RPMI7951 (cell line): ENCODE results near the gene NTNG1. TPM values are rescaled to one million over a fixed set of nuclear protein-coding genes. Genes with fewer than 3 reads are reported as not detected.

Source experiments
- DNase-seq: peaks from one replicate; pipeline ENCODE4 v3.0.0-alpha.2; 2012; ENCODE audit warnings: low read depth
- total RNA-seq: library from RNA; depleted of rRNA; stranded (reverse); fragments of >200 nt; shearing (Covaris generic); gene quantifications from 2 replicates; pipeline ENCODE4 v1.2.3, GENCODE V29; 2014

The NTNG1 gene
- total RNA-seq, 1 experiment from 2014 or later: not detected

DNA sequence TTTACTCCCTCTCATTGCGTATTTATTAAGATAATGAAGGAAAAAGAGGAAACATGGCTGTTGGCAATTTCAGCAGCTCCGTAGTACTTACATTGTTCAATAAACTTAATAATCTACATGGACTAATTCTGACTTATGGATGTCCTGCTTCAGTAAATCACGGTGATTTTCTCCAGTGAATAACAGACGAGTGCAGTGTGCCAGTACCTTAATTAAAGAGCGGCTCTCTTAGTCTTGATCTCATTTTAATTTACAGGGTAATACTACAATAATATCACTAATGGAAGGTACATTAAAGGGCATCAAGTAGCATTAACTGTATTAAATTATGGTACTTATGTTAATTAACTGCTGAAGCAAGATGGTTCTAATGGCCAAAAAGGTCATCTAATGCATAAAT, 187.2 kb downstream of the NTNG1 start:
- no peak for DNase-seq

DNA sequence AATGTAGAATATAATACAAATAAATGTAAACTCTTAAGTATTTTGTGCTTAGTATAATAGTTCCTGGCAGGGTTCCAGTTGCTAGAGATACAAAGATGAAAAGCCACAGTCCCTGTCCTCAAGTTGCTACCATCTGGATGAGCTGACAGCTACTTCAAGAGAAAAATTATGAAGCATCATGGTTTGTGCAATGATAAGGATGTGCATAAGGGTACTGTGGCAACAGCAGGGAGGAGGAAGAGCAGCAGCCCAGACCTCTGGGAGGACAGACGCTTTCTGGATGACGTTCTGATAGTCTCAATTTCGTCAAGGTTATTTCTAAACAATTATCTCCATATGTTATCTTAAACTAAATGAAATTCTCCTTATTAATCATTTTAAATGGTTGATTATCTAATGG, 198.9 kb downstream of the NTNG1 start:
- DNase-seq: no peak

DNA sequence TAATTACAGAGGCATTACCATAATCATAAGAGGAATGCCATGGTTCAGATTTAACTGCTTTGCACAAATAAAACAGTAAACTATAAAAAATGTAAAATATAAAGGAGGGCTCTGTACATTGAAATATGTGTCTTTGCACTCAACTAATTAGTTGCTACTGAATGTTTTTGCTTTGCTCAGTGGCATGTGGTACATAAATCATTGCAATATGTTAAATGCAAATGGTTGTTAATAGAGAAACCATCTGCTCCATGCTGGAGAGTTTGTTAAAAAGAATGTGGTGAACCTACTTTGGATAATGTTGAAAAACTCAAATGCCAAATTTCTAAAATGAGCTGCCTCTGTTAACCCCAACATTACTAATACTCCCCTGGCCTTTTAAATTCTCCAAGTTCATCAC, 201.5 kb downstream of the NTNG1 start:
- no peak for DNase-seq

DNA sequence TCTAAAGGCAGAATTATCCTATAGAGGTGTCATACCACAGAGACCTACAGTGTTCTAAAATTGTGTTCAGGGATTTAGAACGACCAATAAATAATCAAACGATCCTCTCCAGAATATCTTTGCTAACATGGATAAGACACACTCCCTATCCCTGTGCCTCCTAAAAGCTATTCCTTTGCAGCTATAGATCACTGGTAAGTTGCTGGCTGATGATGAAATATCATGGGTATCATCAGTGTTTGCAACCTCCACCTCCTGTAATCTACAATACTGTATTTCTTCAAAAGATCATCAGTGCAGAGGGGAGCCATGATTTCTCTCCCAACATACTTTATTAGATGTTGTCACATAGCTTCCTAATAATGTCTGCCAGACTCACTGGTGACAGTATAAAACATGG, 201.9 kb downstream of the NTNG1 start:
- DNase-seq: no peak

DNA sequence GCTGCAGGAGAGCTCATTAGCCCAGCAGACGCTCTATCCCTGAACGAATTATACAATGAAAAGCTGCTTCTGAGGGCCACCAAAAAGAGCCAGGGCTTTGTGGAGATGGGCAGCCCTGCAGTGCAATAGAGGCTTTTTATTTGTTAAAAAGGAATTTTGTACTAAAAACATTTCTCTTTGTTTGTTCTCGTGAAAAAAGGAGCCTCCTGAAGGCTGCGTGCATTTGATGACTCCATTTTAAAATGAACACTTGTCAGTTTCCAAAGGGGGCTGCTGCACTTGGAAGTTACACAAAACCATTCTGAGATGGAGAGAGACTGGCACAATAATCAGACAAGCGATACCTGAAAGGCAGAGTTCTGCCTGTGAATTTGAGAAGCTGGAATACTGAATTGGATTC, 202.8 kb downstream of the NTNG1 start:
- no peak for DNase-seq

DNA sequence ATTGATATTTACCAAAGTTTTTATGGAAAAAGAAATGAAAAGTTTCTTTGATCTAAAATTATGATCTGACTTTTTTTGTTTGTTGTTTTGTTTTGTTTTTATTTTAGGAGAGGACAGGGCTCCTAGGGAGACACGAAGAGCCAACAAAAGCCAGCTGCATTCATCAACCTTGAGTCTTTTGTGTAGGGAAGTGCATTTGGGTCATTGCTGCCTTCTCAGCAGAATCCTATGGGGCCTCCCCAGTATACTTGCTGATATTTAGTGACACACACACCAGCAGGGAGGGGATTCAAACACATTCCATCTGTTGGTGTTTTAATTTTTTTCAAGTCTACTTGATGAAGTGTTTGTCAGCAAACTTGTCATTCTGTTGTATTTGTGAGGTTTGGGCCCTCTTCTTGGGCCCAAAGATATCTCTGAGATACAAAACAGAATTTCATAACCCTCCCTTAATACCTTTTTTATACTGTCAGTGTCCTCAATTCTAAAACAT, 203.5 kb downstream of the NTNG1 start:
- DNase-seq: no peak

DNA sequence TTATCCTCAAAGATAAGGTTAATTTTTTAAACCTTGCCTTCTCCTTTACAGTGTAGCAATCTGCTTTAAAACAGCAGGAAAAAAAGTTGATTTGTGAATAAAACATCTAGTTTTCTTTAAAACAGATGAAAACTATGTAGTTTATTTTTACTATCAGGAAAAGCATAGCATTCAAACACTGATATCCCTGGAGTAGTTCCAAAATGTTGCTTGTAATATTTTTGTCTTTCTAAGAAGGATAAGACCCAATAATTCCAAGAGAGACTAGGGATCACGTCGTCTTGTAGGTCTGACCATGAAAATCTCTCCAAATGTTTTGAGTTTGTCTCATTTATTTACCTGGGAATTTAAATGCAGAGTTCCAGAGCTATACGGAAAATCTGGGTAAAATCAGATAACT, 204.0 kb downstream of the NTNG1 start:
- DNase-seq: no peak

DNA sequence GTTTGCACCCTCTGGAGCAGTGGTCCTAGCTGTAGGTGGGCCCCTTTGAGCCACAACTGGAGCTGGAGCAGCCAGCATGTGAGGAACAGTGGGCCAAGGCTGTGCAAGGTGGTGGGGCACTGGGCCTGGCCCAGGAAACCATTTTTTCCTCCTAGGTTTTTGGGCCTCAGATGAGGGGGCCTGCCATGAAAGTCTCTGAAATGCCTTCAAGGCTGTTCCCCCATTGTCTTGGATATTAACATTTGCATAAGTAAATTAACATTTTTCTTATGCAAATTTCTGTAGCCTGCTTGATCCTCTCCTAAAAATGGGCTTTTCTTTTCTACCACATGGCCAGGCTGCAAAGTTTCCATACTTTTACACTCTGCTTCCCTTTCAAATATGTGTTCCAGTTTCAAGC, 212.0 kb downstream of the NTNG1 start:
- DNase-seq: no peak

DNA sequence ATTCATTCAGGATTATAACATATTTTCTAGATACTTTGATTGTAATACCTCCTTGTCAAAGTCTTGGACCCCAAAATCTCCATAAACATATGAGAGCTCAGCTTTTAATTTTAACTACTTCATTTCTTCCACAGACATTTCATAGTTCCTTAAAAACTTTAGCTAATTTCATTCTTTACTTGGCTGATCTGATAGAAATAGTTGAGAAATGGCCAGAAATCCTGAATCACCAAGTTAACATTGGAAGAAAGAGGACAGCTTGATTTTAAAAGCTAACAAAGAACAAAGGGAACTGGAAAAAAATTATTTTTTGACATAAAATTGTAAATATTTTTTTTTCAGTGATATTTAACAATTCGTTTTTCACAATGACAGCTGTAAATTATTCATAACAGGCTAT, 216.5 kb downstream of the NTNG1 start:
- no peak for DNase-seq

DNA sequence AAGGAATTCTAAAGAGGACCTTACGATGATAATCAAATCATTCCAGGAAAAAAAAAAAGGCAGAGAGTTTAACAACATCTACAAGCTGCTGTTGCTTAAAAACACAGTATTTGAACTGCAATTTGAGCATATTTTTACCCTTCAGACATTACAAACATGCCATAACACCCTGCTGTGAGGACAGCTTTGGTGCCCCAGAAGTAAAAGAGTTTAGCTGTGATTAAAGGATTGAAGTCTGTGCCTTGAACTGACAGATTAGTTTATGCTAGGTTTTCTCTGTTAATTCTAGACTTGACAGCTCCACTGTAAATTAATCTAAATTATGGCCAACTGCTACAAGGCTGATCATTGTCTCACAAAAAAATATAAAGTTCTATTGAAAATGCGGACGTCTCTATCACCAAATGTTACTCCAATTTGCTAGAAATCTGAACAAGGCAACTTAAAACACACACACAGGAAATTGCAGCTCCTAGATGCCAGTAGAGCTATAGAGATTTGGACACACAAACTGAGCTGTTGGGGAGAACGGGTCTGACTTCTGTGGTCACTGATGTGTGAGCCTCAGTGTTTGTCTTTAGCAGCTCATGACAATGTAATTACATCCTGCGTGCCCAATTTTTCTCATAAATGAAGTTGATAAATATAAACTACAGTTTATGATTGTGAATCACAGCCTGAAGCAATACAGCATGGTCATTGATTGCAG, 217.9 kb downstream of the NTNG1 start:
- no peak for DNase-seq

DNA sequence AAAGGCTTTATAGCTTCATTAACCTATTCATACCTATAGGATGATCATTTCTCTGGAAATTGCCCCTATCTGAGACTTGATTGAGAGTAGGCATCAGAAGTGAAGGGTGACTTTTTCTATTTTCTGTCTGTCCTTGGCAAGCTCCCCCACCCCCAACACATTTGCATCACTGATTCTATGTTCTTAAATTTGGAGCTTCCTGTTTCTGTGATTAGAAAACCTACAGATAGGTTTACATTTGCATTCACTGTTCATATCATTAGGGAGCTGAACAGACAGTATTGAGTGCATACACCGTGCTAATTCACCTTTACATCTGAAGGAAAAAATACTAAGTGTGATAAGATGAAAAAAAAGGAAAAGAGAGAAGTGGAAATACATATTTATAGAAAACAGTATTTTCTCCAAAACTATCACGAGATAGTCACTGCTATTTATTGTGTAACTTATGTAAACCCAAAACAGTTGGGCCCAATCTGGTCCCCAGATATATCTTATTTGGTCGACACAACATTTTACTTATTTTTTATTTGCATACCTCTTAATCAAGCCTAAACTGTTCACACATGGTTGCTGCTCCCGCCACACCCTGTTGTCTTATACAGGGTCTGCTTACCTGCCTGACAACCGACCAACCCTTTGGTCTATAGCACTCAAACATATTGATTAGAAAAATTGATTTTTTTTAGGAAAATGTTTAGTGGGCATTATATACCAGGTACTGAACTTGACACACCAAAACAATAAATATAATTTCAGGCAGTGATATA, 218.8 kb downstream of the NTNG1 start:
- DNase-seq: no peak

DNA sequence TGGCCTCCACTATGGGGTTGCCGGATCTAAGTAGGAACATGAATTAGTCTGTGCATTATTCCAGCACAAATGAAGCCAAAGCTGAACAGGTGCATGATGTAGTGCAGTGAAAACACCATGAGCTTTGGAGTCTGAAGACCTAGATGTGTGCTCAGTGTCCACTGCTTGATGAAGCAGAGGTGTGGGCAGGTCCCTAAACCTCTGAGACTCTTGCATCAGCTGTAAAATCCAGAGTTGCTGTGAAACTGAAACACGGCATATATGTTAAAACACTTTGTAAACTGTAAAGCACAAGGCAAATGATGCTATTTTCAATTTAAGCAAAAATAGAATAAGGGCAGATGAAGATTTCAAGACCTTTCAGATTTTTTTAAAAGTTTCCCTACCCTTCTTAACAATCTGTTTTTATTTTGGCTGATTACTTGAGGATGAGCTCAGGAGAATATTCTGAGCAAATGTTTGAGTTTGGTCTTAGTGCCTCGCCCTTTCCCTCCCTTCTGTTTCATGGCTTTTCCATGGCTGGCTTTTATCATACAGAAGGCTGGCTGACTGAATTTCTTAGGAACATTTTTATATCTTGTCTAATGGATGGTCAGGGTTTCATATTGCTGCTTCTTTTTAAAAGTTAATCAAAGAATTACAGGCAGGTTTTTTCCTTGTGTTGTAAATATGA, 221.8 kb downstream of the NTNG1 start:
- no peak for DNase-seq

DNA sequence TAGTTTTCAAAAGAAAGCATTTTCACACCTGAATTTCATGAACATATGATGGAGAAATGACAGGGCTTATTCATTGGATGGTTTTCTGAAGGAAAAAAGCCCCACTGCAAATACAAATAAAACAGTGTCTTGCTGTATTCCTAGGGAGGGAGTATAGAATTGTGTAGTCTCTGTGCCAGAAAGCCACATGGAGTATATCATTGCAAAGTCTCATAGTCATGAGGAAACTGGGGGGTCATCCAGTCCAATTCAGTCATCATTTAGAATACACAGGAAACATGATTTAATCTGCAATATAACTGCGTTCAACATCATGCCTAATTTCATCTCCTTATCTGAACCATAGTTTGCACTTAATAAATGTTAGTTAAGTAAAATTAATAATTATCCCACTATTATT, 222.3 kb downstream of the NTNG1 start:
- no peak for DNase-seq

DNA sequence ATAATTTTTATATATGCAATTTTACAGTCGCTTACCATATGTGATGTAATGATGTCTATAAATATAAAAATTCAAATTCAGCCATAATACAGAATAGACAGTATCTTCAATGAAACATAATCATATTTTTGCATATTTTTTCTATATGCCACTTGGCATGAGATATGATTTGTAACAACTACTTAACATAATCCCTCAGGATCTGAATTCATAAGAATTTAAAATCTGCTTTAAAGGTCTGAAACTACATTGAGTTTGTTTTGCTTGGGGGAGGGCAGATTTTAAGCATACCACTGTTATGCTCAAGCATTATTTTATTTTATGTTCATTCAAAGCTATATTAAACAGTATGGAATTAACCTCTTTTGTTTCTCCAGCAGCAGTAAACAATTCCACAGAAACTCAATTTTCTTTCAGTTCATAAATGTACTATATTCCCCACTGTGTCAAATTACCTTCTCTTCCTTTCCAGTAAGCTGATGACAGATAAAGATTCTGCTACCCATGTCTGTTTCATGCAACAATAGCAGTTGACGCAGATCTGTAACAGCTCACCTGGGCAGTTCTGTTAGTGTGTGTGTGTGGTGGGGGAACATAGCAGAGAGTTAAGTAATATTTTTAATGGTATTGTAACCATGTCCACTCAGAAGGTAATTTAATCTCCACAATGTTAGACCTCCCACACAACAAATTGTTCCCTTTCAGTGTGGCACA, 224.8 kb downstream of the NTNG1 start:
- no peak for DNase-seq

DNA sequence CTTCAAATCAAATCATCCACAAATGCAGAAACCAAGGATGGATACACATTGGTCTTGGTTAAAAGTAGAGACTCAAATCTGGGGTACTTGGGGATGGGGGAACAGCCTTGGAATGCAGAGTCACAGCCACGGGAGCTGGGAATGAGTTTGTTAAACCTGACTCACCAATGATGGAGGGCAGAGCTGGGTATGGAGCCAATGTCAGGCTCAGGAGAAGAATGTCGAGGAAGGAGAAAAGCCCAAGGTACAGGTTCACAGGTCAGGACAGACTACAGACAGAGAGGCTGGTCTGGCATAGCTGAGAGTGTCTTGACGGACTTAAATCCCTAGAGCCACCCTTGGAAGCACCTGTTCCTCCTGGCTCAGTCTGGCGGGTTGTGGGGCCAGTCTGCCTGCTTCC, 237.6 kb downstream of the NTNG1 start:
- DNase-seq: no peak

DNA sequence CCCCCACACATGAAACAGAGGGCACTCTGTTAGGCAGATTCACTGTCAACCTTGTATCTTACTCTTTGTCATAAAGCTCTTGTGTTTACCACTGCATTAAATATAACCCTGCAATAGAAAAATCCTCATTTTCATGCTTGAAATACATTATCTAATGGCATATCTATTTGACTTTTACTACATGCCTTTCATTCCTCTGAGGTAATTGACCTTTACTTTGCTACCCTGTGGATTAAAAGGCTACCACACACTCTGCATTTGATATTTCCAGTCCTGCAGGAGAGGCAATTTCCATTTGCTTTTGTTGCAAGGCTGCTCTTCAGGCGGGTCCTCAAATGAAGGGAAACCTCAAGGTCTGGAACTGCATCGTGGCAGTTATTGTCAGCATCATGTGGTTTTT, 238.0 kb downstream of the NTNG1 start:
- DNase-seq: no peak

DNA sequence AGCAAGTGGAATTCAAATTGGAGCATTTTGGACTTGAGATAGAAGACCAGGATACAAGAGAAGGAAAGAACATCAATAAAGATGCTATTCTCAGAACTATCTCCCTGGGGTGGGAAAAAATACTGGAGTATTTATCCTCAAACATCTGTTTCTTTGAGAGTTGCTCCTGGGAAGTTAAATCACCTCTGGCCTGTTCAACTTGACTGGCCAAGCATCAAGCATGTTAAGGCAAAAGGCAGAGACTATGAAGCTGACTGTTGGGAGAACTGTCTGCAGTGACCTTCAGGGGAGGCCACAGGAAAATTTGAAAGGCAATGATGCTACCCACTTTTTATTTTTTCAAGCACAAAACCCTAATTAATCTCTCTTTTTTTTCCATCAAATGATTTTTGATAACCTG, 239.0 kb downstream of the NTNG1 start:
- no peak for DNase-seq

DNA sequence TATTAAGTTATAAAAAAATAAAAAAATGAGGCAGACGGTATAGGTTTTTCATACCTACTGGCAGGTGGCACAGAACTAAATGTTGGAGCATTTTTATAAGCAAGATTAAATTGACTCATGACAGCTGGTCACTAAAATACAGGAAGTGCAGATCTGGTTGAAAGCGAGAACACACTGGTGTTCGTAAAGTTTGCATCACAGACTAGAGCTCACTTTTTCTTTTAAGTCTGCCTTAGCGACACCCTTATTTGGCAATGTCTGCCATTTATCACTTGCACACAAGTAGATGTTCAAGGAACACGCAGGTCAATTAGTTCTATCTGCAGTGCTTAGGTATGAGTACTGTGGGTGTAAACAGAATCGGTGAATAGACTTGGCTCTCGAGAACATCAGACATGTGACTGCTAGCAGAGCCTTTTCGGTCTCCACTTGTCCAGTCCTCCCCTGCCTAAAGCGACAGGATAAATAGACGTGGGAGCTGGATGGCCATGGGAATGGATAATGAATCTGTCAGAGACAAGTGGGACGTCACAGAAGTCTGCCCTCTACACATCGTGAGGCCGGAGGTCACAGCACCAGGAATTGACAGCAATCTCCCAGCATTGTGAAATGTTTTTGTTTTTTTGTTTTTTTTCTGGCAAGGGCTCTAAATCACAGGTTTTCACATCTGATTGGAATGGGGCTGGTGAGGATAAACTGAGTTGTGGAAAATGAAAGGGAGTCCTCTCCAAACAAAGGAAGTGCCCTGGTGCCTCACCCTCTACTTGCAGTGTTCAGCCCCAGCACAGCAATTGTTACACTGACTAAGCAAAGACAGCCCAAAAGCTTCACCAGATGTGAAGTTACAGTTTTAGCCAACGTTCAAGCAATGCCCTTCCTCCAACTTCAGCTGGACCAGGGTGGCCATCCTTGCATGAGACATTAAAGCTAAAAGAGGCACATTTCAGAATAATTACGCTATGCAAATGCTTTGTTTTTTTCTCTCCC, 248.9 kb downstream of the NTNG1 start:
- DNase-seq: no peak

DNA sequence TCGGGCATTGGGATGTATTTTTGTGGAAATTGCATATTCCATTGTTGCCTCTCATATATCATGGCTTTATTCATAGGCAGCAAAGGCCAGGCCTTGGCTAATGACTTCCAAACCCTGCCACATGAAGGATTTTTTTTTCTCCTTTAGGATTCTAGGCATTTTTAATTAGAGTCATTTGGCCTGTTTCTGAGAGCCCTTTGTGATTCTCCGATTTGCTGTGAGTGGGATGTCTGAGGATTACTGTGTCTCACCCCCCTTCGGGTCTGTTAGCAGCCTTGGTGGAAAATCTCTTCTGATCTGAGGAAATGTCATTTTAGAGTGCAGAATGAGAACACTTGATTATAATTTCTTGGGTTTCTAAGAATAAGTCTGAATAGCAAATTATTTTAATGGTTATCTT, 253.5 kb downstream of the NTNG1 start:
- peak; percentile 14 for DNase-seq

DNA sequence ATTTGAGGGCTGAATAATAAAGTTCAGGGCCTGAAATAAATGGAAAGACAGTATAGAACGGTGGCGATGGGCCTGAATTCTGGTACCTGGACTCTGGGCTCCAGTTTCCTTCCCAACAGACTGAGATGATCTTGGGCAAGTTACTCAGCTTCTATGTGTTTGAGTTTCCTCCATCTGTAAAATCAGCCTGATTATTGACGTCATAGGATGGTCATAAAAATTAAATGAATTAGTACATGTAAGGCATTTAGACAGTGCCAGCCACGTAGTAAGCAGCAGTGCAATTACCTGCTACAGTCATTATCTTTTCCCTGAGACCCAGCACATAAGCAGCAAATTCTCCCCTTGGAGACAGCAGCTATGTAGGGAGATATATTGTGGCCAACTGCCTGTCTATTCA, 260.9 kb downstream of the NTNG1 start:
- DNase-seq: no peak

DNA sequence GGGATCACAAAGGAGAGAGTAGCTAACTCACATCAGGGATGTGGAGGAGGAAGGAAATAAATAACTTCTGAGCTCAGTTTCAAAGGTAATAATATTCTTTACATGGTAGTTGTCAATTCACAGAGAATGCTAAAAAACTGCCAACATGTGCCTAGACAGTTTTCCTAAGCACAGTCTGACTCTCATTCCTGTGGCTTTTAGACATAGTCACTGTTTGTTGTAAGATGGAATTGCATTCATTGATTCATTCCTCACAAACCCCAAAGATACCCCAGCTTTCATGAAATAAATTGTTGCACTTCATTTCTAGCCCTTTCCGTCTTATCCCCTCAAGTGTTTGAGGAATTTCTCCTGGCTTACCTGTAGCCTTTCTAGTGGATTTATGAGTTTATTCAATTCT, 263.9 kb downstream of the NTNG1 start:
- DNase-seq: no peak
